ENCODE measurements around the gene NAV3.

NAV3 gene

DNA sequence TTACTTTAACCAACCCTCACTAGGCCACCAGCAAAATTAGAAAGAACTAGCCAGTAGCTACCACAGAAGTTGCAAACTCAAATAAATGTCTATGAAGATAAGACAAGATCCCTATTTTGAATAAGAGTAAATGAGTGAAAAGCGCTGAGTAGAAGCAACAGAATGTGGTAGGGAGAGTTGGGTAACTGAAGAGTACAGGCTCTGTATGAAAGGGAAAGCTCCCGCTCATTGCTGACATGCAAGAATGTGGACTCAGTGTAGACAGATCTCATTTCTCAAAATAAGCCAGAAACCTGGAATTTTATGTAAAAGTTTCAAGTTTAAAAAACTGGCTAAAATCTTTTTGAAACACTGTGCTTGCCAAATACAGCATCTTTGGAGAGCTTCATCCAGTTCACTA is 63.9 kb downstream of the NAV3 start:
- TF ChIP-seq, protein P1, sequence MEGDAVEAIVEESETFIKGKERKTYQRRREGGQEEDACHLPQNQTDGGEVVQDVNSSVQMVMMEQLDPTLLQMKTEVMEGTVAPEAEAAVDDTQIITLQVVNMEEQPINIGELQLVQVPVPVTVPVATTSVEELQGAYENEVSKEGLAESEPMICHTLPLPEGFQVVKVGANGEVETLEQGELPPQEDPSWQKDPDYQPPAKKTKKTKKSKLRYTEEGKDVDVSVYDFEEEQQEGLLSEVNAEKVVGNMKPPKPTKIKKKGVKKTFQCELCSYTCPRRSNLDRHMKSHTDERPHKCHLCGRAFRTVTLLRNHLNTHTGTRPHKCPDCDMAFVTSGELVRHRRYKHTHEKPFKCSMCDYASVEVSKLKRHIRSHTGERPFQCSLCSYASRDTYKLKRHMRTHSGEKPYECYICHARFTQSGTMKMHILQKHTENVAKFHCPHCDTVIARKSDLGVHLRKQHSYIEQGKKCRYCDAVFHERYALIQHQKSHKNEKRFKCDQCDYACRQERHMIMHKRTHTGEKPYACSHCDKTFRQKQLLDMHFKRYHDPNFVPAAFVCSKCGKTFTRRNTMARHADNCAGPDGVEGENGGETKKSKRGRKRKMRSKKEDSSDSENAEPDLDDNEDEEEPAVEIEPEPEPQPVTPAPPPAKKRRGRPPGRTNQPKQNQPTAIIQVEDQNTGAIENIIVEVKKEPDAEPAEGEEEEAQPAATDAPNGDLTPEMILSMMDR (IDR thresholded peaks at IDR 0.05; ENCODE audit: low read depth, low read length) = no peak
- DNase-seq (ENCODE audit: extremely low read depth, low read depth) = no peak

DNA sequence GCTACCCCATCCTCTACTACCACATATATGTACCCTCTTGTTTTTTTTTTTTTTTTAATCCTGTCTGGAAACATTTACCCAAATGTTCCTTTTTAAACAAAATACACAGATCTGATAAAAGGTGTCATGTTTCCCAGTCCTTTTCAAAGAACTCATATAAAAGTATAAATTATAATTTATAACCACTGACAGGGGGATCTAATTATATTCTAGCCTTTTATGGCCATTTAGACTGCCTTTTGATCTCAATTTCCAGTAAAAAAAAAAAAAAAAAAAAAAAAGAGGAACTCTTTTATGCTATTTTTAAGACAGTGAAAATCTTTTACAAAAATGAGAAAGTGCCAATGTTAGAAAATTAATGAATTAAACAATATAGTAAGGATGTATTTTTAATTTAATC is 65.0 kb downstream of the NAV3 start:
- DNase-seq (ENCODE audit: extremely low read depth, low read depth) = no peak
- TF ChIP-seq, protein P1 (IDR thresholded peaks at IDR 0.05; ENCODE audit: low read depth, low read length) = no peak

DNA sequence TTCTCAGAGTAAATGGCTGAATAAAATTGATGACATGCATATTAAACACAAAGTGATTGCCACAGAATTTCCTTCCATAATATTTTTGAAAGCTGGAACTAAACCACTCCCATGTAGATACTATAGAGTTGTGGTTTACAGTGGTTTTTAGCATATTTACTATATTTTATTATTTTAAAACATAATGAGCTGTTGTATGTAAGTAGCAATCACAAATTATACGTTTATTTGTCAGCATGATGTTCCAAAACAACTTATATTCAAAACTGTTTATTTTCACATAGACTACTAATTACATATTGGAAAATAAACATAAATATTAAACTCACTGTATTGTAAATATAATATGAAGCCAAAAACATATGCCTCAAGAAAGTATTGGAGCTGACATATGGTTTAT is 77.2 kb downstream of the NAV3 start:
- DNase-seq (ENCODE audit: extremely low read depth, low read depth) = no peak
- TF ChIP-seq, protein P1 (IDR thresholded peaks at IDR 0.05; ENCODE audit: low read depth, low read length) = no peak

DNA sequence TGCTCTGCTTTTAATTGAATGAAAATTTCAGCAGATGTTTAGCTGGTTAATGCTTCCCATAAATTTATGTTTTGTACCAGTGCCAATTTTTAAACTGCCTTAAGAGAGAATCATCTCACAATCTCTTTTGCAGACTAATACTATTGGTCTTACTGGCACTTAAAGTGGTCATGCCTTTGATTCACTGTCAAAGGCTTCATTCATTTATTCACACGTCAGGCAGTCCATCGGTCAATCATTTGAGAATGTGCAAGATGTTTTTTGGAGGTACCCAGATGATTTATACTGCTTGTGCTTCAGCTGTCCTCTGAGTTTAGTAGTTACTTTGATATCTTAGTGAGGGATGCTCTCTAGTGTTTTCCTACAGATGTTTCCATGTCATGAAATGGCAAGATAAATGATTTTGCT is 83.4 kb downstream of the NAV3 start:
- no peak for DNase-seq (ENCODE audit: extremely low read depth, low read depth)
- TF ChIP-seq, protein P1 (IDR thresholded peaks at IDR 0.05; ENCODE audit: low read depth, low read length) = no peak

DNA sequence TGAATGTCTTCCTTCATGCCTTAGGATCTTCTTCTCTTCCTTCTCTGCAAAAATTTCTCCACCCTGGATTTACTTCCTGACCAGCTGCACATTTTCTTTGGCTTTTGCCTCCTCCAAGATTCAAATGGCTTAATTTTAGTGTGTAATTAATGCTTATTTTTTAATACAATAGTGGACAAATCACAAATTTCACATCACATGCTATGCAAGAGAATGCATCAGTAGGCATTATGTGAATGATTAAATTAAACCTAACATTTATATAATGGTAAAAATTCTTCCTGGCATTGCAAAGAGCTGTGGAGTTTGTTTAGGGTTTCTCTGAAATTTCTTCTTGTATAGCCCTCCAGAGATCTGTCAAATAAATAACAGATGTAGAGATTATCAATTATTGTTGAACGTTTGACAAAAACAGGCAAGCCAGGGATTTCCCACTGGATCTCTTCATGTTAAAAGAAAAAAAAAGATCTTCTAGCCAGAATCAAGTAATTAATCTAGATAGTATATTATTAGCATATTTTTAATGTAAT is 84.4 kb downstream of the NAV3 start:
- TF ChIP-seq, protein P1 (IDR thresholded peaks at IDR 0.05; ENCODE audit: low read depth, low read length) = no peak
- no peak for DNase-seq (ENCODE audit: extremely low read depth, low read depth)

DNA sequence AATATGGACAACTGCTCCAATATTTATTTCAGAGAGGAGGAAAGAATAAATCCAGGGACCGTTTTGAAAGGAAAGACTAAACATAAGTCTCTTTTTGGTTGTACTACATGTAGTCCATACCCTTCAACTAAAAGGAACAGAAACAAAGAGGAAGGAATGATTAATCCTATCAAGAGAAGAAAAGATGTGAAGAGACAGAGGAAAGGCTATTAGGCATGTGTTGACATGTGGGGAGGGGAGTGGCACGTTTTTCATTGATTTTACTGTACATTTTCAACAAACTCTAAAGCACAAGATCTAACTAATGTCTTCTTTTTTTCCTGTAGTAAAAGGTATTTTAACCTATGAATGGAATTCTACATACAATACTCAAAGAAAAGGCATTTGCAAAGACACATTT is 85.6 kb downstream of the NAV3 start:
- TF ChIP-seq, protein P1 (IDR thresholded peaks at IDR 0.05; ENCODE audit: low read depth, low read length) = no peak
- no peak for DNase-seq (ENCODE audit: extremely low read depth, low read depth)

DNA sequence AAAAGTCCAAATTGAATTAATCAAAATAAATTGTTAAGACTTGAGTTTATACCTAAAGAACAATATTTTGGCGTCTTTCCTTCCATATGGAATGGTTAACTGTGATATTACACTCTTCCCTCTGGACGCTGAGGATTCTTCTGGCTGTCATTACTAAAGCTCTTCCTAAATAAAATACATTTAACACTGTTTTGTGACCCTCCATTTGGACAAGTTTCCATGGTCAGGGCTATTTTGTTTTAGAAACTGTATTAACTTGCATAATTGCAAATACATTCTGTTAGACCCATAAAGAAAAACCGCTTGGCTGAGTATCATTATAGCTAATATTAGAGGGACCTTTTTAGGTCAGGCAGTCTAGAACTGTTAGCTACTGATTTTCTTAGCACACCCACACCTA is 87.4 kb downstream of the NAV3 start:
- TF ChIP-seq, protein P1 (IDR thresholded peaks at IDR 0.05; ENCODE audit: low read depth, low read length) = no peak
- no peak for DNase-seq (ENCODE audit: extremely low read depth, low read depth)
